GM12873 (cell line): ENCODE data around the gene TTC17.

Experiments used
- CTCF ChIP-seq: IDR thresholded peaks from 2 replicates; pipeline ENCODE4 v1.5.1; 2012; ENCODE audit warnings: low read depth, mild to moderate bottlenecking, moderate library complexity, low read length, control low read depth; ENCODE audit not compliant: insufficient read depth; ENCODE audit errors: missing control alignments

The TTC17 gene

GRCh38 chr11:43376065-43376464, 17.3 kb downstream of the TTC17 start:
- TF ChIP-seq CTCF: no peak

- no peak for TF ChIP-seq CTCF
Measured at GRCh38 chr11:43376594-43376993, 17.9 kb downstream of the TTC17 start.

- TF ChIP-seq CTCF: no peak
Measured at GRCh38 chr11:43377389-43377788, 18.7 kb downstream of the TTC17 start.

- TF ChIP-seq CTCF: no peak
Measured at GRCh38 chr11:43378897-43379296, 20.2 kb downstream of the TTC17 start.

- no peak for TF ChIP-seq CTCF
Measured at GRCh38 chr11:43381802-43382201, 23.1 kb downstream of the TTC17 start.

GRCh38 chr11:43382614-43383013, 23.9 kb downstream of the TTC17 start:
- no peak for TF ChIP-seq CTCF

GRCh38 chr11:43384393-43384792, 25.7 kb downstream of the TTC17 start:
- TF ChIP-seq CTCF: no peak
